Endothelial cell of umbilical vein (primary cell): Measurements from ENCODE around the gene MRM1. TPM values are rescaled to one million over a fixed set of nuclear protein-coding genes. Genes with fewer than 3 reads are reported as not detected.

ENCODE experiments used
- BruUV-seq: library from RNA; stranded (reverse); fragments of 400-500 nt; replicated peaks from 2 replicates; lab custom pipeline; 2021; lab: Mats Ljungman, UMichigan
- CTCF ChIA-PET: fragments of 300-600, 350-600 bp; sonication (Branson Sonifier 250); formaldehyde crosslinking; loops from one replicate; lab custom pipeline; 2021; ENCODE audit warnings: antibody characterized with exemption, inconsistent platforms; lab: Charles Lee
- POLR2A ChIA-PET: fragments of 300-600, 350-600 bp; sonication (Branson Sonifier 250); formaldehyde crosslinking; loops from one replicate; lab custom pipeline; 2021; ENCODE audit warnings: antibody characterized with exemption, inconsistent platforms; lab: Charles Lee
- DNase-seq: peaks from one replicate; pipeline ENCODE4 v3.0.0-alpha.2; 2011; ENCODE audit warnings: low read depth, low spot score
- FAIRE-seq: peaks from 2 replicates; lab custom pipeline; 2011; peaks lifted over from hg19 to GRCh38; lab: Jason Lieb, UNC
- H2AFZ ChIP-seq: 2 replicates; pipeline ENCODE4 v1.6.0; 2012; ENCODE audit warnings: low read depth, low read length, control low read depth, inconsistent platforms
- H3K27ac ChIP-seq: 2 replicates; pipeline ENCODE4 v1.5.1; 2011; ENCODE audit warnings: low read depth, mild to moderate bottlenecking, control low read depth, low read length, moderate library complexity; ENCODE audit not compliant: insufficient read depth
- H3K27me3 ChIP-seq, 2 experiments: 2 replicates each; pipeline versions ENCODE4 v1.6.0 to v1.6.1; 2011; ENCODE audit warnings: low read length in 2 of 2, mixed read lengths in 1 of 2; ENCODE audit not compliant: control insufficient read depth in 2 of 2, insufficient read depth in 2 of 2
- H3K36me3 ChIP-seq, 2 experiments: 2 replicates in 1 of 2; 3 replicates in 1 of 2; pipeline ENCODE4 v1.5.1; 2011; ENCODE audit warnings: low read length in 2 of 2, mild to moderate bottlenecking in 1 of 2, moderate library complexity in 1 of 2; ENCODE audit not compliant: control insufficient read depth in 2 of 2, insufficient read depth in 2 of 2; ENCODE audit errors: extremely low read depth in 1 of 2
- H3K4me1 ChIP-seq: 3 replicates; pipeline ENCODE4 v1.5.1; 2011; ENCODE audit warnings: mild to moderate bottlenecking, low read length; ENCODE audit not compliant: control insufficient read depth, insufficient read depth; ENCODE audit errors: extremely low read depth
- H3K4me2 ChIP-seq: 2 replicates; pipeline ENCODE4 v1.6.1; 2011; ENCODE audit warnings: low read length, control low read depth, mixed read lengths; ENCODE audit not compliant: insufficient read depth
- H3K4me3 ChIP-seq, 3 experiments: fragments of 200-600 bp in 1 of 3; sonication (generic), shearing (Covaris generic) in 1 of 3; replicated peaks in 1 of 3; 2 replicates each; pipeline ENCODE4 v1.5.1; 2011 to 2016; ENCODE audit warnings: control low read depth in 3 of 3, low read length in 3 of 3, mild to moderate bottlenecking in 2 of 3, inconsistent platforms in 1 of 3, low read depth in 1 of 3, moderate library complexity in 1 of 3; ENCODE audit not compliant: insufficient read depth in 1 of 3
- H3K79me2 ChIP-seq: 2 replicates; pipeline ENCODE4 v1.6.0; 2012; ENCODE audit warnings: low read length, inconsistent platforms; ENCODE audit not compliant: control insufficient read depth, insufficient read depth
- H3K9ac ChIP-seq: replicated peaks from 2 replicates; pipeline ENCODE3; 2011; ENCODE audit warnings: low read length, control low read depth; ENCODE audit not compliant: insufficient read depth; ENCODE audit errors: extremely low read depth
- H3K9me1 ChIP-seq: replicated peaks from 3 replicates; pipeline ENCODE4 v1.6.0; 2011; ENCODE audit warnings: mild to moderate bottlenecking, low read length; ENCODE audit not compliant: control insufficient read depth, insufficient read depth; ENCODE audit errors: extremely low read depth
- H3K9me3 ChIP-seq: replicated peaks from 2 replicates; pipeline ENCODE4 v1.5.1; 2012; ENCODE audit warnings: low read length, inconsistent platforms; ENCODE audit not compliant: control insufficient read depth, insufficient read depth
- H4K20me1 ChIP-seq: replicated peaks from 2 replicates; pipeline ENCODE3; 2011; ENCODE audit warnings: mild to moderate bottlenecking, low read length; ENCODE audit not compliant: control insufficient read depth, insufficient read depth; ENCODE audit errors: extremely low read depth
- CTCF ChIP-seq, 2 donors: IDR thresholded peaks; 1 replicate in 1 of 2; 2 replicates in 1 of 2; pipeline ENCODE4 v1.5.1; 2011; ENCODE audit warnings: low read length in 2 of 2, mild to moderate bottlenecking in 2 of 2, moderate library complexity in 2 of 2, control low read depth in 1 of 2, inconsistent platforms in 1 of 2, low read depth in 1 of 2; ENCODE audit not compliant: insufficient read depth in 1 of 2; ENCODE audit errors: extremely low read depth in 1 of 2
- EZH2 ChIP-seq: IDR thresholded peaks from 2 replicates; pipeline ENCODE4 v1.6.1; 2012; ENCODE audit warnings: borderline replicate concordance, low read depth, mild to moderate bottlenecking, moderate library complexity, low read length, inconsistent platforms; ENCODE audit not compliant: severe bottlenecking
- FOS ChIP-seq: IDR thresholded peaks from 2 replicates; pipeline ENCODE4 v1.6.1; 2011; ENCODE audit warnings: mild to moderate bottlenecking, low read length, moderate library complexity, borderline replicate concordance; ENCODE audit not compliant: insufficient read depth
- GATA2 ChIP-seq: IDR thresholded peaks from 2 replicates; pipeline ENCODE4 v1.7.0; 2011; ENCODE audit warnings: low read depth, mild to moderate bottlenecking, moderate library complexity, mixed read lengths, low read length; ENCODE audit not compliant: insufficient read length, insufficient read depth
- JUN ChIP-seq: IDR thresholded peaks from 2 replicates; pipeline ENCODE4 v1.6.1; 2011; ENCODE audit warnings: borderline replicate concordance, low read depth; ENCODE audit not compliant: insufficient read length, insufficient read depth
- MAX ChIP-seq: IDR thresholded peaks from 2 replicates; pipeline ENCODE4 v1.6.1; 2011; ENCODE audit not compliant: insufficient read depth, insufficient read length
- MYC ChIP-seq: IDR thresholded peaks from one replicate; pipeline ENCODE4 v1.6.1; 2011; ENCODE audit warnings: mild to moderate bottlenecking, low read depth, low read length
- POLR2A ChIP-seq: IDR thresholded peaks from 2 replicates; pipeline ENCODE4 v1.6.1; 2012; ENCODE audit warnings: low read depth, mild to moderate bottlenecking, control low read depth, low read length
- POLR2AphosphoS5 ChIP-seq: IDR thresholded peaks from 2 replicates; pipeline ENCODE4 v1.6.1; 2012; ENCODE audit warnings: low read depth, mild to moderate bottlenecking, control low read depth, low read length, moderate library complexity; ENCODE audit not compliant: insufficient read depth
- dilution Hi-C: fragments of 300-500 bp; cut with MboI; formaldehyde crosslinking; loops from one replicate; pipeline ENCODE4 v1.15.0; 2019; ENCODE audit warnings: low sequenced_read_pairs; ENCODE audit not compliant: extremely low pct_ligation_motif_present
- intact Hi-C: fragments of 100-400 bp; cut with micrococcal nuclease; formaldehyde crosslinking; loops from one replicate; pipeline ENCODE4 v1.10.0; 2022
- polyA plus RNA-seq, 4 experiments: library from polyadenylated mRNA; depleted of rRNA in 3 of 4; stranded (reverse) in 3 of 4; unstranded in 1 of 4; fragments of >200 nt; gene quantifications; 2 replicates each; pipeline versions ENCODE4 v1.2.1 to v1.2.3, GENCODE V29; 2011 to 2012; ENCODE audit warnings: missing spikeins in 1 of 4
- total RNA-seq: library from RNA; stranded (reverse); gene quantifications from 2 replicates; pipeline ENCODE4 v1.2.3, GENCODE V29; 2021

Gene MRM1
- total and polyA plus RNA-seq, 2 donors (not counting 3 experiments of a cell fraction or from before 2014, with no cell fraction given), result 3.7 to 5.9 TPM

DNA sequence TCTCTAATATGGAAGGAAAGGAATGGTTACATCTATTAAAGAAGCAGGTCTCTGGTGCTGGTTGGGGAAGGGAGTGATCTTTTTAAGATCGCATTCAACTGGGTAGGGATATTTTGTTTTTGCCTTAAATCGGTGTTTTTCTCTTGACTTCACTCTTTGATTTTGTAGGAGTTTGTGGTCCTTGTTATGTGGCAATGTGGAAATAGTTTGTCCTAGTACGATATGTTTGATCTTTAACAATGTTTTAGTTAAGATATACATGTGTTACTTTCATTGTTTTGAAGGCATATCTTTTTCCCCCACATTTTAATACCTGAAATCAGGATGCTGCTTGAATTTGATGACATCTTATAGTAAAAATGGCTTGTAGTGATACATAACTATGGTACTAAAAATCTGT, 47.9 kb upstream of the MRM1 start:
- Histone ChIP-seq H3K27ac (no peak overlapping the region), H3K36me3 (peaks cover 12 to 15% of the 10 kb centered on the region in 2 experiments), H3K27me3 (no peaks in the 10 kb centered on the region), H3K4me1 (peaks cover 3% of the 10 kb centered on the region), H2AFZ (no peak overlapping the region), H3K4me3 (no peak overlapping the region), H4K20me1 (peaks cover 8% of the 10 kb centered on the region), H3K4me2 (no peak overlapping the region), H3K9ac (no peak overlapping the region), H3K9me3 (no peaks in the 10 kb centered on the region), H3K9me1 (no peaks in the 10 kb centered on the region), H3K79me2 (peaks cover 89% of the 10 kb centered on the region)
- no peak for DNase-seq
- BruUV-seq, result no TSS peak
- intact Hi-C loops, result no loop called here
- dilution Hi-C loops, result no loop called here
- no peak for FAIRE-seq
- TF ChIP-seq GATA2 (no peak), POLR2A (no peak), MAX (no peak), POLR2AphosphoS5 (no peak), MYC (no peak), EZH2 (no peak)
- ChIA-PET POLR2A (no interaction called here), CTCF (no interaction called here)

DNA sequence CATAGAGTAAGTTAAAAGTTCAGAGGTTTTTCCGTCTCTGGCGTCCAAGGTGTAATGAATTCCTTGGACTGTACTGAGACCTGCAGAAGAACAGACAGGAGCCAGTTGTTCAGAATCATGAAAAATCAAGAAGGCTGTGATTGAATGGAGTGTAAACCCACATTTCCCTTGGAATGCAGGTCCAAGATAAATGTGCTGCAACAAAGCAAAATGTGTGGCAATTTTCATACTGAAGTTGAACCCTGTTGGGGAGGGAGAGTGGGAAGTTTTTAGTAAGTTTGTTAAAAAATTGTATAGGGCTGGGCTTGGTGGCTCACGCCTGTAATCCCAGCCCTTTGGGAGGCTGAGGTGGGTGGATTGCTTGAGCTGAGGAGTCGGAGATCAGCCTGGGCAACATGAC, 35.3 kb upstream of the MRM1 start:
- H4K20me1 ChIP-seq, result no peaks in the 10 kb centered on the region
- no peak for DNase-seq
- intact Hi-C loops, result no loop called here
- TF ChIP-seq POLR2AphosphoS5 (no peak), GATA2 (no peak), MYC (no peak), CTCF (IDR thresholded peaks at IDR 0.05; ENCODE audit: extremely low read depth in 1 of 2, insufficient read depth in 1 of 2, low read depth in 1 of 2, low read length in 2 of 2) (no peak), POLR2A (no peak), FOS (no peak), MAX (no peak), EZH2 (no peak), JUN (no peak)
- H3K27me3 ChIP-seq, result no peaks in the 10 kb centered on the region
- no peaks in the 10 kb centered on the region for H3K9me3 ChIP-seq
- H3K4me3 ChIP-seq, result no peak overlapping the region
- ChIA-PET POLR2A (no interaction called here), CTCF (interaction anchor here (1.2 to 1.4 kb wide), 4 partner anchors 8 to 15 kb away, joined by 3 to 5 read pairs (median 4); no protein-coding TSS in a partner anchor)
- no peak overlapping the region for H2AFZ ChIP-seq
- peaks cover 11 to 16% of the 10 kb centered on the region in 2 experiments for H3K36me3 ChIP-seq
- H3K9me1 ChIP-seq, result no peaks in the 10 kb centered on the region
- H3K4me2 ChIP-seq, result no peak overlapping the region
- no TSS peak for BruUV-seq
- no peaks in the 10 kb centered on the region for H3K4me1 ChIP-seq
- dilution Hi-C loops, result no loop called here
- H3K9ac ChIP-seq, result no peak overlapping the region
- no peak overlapping the region for H3K27ac ChIP-seq
- H3K79me2 ChIP-seq, result peaks cover 40% of the 10 kb centered on the region
- no peak for FAIRE-seq
